CD4-positive, alpha-beta T cell treated with Interleukin-6 for 4 hours (primary cell): ENCODE measurements around the gene TMEM186.
A peak's percentile ranks its signal among the peaks of the same experiment; 100 is the strongest.
"Not testable (repeated sequence)": the region's sequence is repeated elsewhere in the genome, so short reads cannot be mapped to it uniquely, and the experiment has no call there.

Experiments used
- DNase-seq: peaks from one replicate; pipeline ENCODE4 v3.0.0-alpha.2; 2020; ENCODE audit warnings: mixed read lengths

TMEM186 gene, protein sequence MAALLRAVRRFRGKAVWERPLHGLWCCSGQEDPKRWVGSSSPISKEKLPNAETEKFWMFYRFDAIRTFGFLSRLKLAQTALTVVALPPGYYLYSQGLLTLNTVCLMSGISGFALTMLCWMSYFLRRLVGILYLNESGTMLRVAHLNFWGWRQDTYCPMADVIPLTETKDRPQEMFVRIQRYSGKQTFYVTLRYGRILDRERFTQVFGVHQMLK

DNA sequence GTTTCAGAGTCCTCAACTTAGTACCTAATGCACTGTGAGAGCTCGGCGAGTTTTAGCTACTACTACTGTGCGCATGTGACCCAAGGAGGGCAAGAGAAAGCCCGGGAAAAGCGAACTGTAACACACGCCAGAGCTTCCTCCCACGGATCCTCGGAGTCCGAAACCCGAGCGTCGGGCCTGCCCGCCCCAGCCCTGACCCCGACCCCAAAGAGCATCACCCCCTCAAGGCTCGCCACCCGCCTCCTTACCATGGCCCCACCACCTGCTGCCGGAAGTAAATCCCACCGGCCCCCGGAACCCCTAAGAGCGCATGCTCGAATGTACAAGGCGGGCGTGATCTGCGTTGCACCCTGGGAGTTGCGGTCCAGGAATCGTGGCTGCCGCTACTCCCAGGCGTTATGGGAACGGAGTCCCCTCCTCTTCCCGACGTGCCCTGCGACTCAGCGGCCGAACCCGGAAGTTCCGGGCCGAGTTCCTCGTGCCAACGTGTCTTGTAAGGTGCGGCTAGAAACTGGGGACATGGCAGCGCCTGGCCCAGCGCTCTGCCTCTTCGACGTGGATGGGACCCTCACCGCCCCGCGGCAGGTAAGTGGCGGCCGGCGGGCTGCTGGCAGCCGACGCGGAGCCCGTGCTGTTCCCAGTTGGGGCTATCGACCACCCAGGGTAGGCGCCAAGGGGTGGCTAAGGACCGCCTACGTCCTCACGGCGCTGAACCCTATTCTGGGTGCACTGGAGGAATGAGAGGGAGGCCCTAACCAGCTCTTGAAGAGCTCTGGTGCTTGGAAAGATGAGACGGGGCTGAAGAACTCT, at the start of gene TMEM186, which contains the start of gene PMM2:
Gene TMEM186, minus strand, starts transcription at position 276 of the 810 bp plus-strand sequence. Its CDS starts 25 bp downstream, at position 251.
Gene PMM2, plus strand, starts transcription at position 476 of the 810 bp plus-strand sequence. Its CDS starts 44 bp downstream, at position 520.
- peak; percentile 95 for DNase-seq

DNA sequence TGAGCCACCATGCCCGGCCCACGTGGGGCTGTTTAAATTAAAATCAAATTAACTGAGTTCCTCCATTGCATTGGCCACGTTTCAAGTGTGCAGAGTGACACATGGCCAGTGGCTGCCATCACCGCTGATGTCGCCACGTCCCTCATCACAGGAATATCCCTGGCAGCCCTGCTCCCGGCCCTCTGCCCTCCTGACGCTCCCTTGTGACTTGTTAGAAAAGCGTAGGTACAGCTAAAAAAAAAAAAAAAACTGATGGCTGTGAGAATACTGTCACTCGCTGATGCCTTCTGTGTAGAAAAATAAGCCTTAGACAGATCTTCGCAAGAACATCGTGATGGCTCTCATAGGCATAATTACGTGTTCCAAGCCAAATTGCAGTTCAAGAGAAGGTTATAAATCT, 49.7 kb upstream of the TMEM186 start:
- DNase-seq, result no peak

- no peak for DNase-seq
These were observed 49.0 kb upstream of the TMEM186 start for GRCh38 chr16:8846401-8846932.

GRCh38 chr16:8845699-8846298, 48.4 kb upstream of the TMEM186 start:
- no peak for DNase-seq

DNA sequence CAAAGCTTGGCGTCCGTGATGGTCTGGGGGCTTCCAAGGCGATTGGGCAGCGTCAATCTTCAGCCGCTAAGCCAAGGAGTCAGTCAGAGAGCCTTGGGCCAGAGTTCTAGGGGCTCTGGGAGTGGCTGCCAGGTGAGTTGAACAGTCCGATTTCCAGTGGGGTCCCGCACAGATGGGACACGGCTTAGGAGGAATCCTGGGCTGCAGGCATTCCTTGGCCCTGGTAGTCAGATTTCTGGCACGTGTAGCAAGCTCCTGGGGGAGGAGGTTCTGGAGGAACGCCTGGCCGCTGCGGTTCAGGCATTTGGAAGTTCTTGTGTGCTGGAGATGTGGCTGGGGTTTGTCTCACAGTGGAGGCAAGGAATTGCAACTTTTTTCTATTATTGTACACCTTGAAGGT, 45.9 kb upstream of the TMEM186 start:
- DNase-seq, result not testable (repeated sequence)

DNA sequence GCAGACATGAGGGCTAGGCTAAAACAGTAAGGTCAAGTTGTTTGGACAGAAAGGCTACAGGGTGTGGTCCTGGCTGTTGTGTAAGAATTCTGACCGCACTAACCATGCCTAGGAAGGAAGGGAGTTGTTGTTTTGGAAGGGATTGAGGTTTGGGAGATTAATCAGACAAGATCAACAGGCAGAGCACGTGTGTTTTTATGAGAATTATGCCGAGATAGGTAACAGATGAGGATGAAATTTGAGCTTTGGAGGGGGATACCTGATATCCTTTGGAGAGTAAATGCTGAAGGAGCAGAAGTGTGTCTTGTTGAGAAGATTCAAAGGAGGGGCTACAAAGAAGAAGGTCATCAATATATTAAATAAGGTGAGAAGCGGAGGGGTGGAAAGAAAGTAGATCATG, 44.6 kb upstream of the TMEM186 start:
- DNase-seq, result not testable (repeated sequence)

DNA sequence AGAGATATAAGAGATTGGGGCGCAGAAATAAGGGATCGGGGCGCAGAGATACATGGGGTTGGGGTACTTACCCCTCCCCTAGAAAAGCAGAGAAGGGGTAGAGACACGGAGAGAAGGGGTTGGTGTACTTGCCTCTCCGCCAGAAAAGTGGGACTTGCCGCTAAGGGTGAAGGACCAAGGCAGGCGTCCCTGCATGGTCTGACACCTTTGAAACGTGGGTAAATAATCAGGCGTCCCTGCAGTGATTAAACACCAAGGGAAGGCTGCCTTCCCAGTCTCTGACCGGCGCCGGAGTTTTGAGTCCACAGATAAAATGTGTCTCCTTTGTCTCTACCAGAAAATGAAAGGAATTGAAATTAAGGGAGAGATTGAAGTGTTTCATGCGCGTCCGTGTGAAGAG, 40.2 kb upstream of the TMEM186 start:
- not testable (repeated sequence) for DNase-seq

DNA sequence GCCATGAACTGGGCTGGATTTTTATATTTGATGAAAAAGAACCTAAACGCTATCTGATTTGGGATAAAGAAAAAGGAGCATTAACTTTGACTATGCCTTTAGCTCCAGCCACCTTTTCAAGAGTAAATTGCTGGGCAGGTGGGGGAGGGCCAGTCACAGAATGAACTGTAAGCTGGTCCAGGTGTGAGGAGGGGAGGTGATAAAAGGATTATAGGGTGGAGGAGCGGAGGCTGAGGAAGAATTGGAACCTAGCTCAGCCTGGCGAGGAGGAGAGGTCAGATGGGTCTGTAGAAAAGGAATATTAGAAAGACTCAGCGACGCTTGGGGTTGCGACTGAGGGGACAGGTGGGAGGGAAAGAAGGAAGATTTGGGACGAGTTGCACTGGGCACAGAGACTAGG, 39.4 kb upstream of the TMEM186 start:
- DNase-seq, result not testable (repeated sequence)

GRCh38 chr16:8832717-8833105, 35.3 kb upstream of the TMEM186 start:
- no peak for DNase-seq

DNA sequence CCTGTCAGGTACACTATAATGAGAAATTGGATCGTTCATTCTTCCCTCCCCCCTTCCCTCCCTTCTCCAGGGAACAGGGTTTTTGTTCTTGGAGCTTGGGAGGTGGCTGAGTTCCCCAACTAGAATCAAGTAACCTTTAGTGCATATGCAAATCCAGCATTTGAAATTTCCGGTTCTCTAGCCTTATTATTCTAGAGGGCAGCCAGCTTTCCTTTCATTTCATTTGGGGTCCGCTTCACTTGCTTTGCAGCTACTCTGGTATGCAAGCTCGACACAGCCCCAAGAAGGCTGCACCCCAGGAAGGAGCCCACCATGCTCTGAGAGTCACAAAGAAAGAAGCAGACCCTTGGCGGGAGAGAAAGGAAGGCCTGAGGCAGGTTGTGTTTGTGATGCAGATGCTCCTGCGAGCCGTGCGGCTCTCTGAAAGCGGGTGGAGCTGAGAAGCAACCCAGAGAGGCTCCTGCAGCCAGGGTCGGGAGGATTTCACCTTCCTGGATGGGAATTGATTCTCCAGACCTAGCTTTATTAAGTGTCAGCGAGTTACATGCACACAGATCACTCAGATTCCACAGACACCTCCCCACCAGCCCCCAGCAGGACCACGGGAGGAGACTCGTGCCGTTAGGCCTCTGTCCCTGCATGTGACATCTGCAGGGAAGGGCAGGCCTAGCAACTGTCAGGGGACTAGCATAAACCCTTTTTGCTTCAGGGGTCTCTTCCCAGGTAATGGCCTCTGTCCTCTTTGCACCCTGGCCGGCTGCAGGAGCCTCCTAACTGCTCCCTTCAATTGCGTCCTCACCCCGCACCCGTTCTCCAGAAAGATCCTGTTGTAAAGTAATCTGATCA, 34.7 kb upstream of the TMEM186 start:
- no peak for DNase-seq

DNA sequence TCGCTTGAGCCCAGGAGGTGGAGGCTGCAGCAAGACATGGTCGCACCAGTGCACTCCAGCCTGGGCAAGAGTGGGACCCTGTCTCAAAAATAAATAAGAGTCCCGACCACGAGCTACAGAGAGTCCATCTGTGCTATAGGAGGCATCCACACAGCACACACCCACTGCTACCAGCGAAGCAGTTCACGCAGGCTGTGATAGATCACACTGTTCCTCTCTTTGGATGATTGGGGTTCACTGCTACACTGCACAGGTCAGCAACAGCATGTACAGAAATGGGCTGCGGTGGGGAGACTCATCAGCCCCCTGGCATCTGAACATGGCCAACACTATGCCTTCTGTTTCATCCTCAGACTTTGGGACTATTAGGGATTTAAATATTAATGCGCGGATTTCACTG, 34.0 kb upstream of the TMEM186 start:
- DNase-seq, result no peak

DNA sequence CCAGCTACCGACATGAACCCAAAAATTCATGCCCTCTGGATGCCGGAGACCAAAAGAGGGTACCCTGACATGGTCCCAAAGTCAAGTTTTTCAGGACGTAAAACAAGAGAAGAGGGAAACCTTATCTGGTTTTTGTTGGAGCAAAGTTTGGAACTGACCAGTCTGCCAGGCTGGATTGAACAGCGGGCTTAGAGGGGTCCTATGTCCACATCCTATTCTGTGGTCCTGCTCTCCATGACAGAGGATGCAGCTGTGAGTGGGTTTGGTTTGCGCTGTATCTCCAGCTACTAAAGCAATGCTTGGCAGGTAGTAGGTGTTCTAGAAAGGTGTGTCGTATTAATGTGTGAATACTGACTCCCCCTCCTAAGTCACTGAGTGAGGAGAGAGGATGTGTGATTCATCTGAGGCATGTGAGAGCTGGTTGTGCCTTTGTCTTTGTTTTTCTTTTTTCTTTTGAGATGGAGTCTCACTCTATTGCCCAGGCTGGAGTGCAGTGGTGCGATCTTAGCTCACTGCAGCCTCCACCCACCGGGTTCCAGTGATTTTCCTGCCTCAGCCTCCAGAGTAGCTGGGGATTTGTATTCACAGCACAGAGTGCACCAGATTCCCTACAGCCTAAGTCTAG, 31.2 kb upstream of the TMEM186 start:
- DNase-seq, result no peak

DNA sequence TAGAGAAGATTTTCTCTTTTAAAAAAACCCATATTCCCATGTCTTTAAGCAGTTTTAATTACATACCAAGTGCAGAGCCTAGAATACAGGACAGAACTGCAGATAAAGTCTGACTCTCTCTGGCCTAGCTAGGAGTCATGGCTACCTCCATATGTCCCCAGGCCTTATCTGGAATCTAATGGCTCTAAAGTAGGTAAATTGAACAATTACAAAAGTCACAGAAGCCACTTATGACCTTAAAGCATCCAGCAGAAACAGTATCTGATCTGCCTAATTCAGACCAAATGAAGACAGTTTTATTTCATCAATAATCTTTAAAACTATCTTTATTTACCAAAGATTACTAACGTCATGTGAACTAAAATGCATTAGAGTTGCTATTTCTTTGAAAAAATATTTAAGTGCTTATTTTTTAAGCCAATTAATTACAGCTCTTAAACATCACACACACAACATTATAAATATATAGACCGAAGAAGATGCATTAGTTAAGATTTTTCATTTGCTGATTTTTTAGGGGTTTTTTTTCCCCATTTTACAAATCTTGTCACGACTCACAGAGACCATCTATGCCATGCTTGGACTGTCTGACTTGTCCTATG, 28.9 kb upstream of the TMEM186 start:
- no peak for DNase-seq

DNA sequence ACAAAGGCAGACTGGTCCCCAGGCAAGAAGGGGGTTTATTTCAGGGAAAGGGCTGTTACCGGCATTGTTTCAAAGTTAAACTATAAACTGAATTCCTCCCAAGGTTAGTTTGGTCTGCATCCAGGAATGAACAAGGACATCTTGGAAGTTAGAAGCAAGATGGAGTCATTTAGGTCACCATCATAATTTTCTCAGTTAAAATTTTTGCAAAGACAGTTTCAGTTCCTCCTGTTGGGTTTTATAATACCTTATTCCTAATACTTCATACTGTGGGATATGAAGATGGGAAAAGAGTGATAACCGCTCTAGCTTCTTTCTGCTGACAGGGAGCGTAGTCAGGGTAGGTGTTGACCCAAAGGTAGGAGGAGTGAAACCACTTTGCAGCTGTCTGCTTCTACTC, 25.0 kb upstream of the TMEM186 start:
- DNase-seq, result no peak

DNA sequence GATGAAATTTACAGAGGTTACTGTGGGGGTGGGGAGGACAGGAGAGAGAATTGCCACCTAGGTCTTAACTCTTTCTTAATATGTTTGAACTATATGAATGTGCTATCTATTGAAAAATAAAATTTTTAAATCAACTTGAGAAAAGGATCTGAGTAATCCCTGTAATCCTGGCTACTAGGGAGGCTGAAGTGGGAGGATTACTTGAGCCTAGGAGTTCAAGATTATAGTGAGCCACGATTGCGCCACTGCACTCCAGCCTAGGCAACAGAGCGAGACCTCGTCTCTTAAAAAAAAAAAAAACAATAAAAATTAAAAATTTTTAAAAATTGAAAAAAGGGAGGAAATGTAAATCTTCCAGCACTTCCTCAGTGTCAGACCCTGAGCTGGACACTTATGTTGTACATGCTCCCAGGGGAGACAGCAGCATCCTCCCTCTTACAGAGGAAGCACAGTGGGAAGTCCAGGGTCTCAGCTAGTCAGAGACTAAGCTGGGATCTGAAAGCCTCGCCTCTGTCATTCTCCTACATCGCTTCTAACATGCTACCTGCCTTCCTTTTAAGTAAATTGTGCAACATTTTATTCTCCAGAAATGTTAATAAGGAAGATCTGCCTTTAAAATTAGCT, 22.1 kb upstream of the TMEM186 start:
- DNase-seq, result no peak

- DNase-seq, result no peak
These were observed 21.2 kb upstream of the TMEM186 start for GRCh38 chr16:8818504-8819270.

GRCh38 chr16:8816967-8817655, 19.7 kb upstream of the TMEM186 start:
- DNase-seq, result no peak

- no peak for DNase-seq
These were observed 16.8 kb upstream of the TMEM186 start for GRCh38 chr16:8814095-8814806.
